Stimulated activated naive CD8-positive, alpha-beta T cell treated with anti-CD3 and anti-CD28 coated beads, Interleukin-15, Interleukin-2, amounts not matched to agents 100 U/mL and 50 U/mL, for 24 hours (primary cell): ENCODE data around the gene LYRM1.
"Not testable (repeated sequence)": the region's sequence is repeated elsewhere in the genome, so short reads cannot be mapped to it uniquely, and the experiment has no call there.

ENCODE experiments used
- ATAC-seq: fragments of 150-1000 bp; cut with Tn5 transposase; one replicate; pipeline ENCODE4 v1.10.0; 2021
- DNase-seq: peaks from one replicate; pipeline ENCODE4 v3.0.0; 2021

LYRM1 gene

DNA sequence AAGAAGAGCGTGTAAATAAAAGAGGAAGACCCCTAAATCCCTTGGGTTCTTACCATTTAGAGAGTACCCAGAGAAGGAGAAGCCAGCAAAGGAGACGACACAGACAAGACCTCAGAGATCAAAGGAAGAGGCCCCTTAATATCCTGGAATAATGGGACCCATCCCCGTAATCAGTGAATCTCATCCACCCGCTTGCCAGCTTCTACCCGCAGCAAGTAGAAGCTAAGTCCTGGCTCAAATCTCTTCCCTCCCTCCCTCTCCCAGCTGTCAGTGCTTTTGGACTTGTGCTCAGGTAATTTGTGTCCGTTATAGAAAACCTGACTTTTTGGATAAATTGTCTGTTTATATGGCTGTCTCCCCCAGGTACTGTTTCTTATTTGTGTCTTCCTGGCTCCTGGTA lies 1.9 kb downstream of the LYRM1 start:
- ATAC-seq = no peak

DNA sequence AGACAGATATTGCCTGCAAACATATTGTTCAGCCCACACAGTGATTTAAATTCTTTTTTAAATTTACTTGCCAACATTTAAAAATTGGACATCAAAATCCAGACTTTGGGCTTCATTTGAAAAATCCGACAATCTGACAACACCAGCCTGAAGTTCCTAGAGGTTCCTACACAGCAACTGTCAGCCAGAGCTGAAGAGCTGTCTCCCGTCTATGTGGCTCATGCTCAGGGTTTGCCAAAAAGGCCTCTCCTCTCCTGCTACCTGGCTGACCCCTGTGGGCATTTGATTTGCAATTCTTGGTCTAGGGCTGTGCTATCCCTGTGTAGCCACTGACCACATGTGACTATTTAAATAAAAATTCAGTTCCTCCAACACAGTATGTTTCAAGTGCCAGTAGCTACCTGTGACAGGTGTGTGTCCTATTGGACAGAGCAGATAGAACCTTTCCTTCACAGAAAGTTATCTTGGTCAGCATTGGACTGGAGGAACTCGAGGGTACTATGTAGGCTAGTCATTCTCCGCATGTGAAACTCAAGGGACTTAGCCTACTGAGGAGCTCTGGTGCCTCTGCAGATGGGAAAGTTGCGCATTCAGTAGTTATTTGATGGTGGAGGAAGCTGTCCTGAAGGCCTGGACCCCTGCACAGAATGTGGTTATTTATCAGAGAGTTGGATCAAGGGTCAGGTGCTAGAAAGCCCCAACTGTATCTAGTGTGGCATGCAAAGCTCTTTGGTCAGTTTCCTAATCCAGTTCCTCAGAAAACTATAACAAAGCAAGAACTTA lies 2.7 kb downstream of the LYRM1 start:
- DNase-seq = no peak
- ATAC-seq = no peak

More for the DNA sequence above, 1.9 kb downstream of the LYRM1 start:
- DNase-seq = no peak

DNA sequence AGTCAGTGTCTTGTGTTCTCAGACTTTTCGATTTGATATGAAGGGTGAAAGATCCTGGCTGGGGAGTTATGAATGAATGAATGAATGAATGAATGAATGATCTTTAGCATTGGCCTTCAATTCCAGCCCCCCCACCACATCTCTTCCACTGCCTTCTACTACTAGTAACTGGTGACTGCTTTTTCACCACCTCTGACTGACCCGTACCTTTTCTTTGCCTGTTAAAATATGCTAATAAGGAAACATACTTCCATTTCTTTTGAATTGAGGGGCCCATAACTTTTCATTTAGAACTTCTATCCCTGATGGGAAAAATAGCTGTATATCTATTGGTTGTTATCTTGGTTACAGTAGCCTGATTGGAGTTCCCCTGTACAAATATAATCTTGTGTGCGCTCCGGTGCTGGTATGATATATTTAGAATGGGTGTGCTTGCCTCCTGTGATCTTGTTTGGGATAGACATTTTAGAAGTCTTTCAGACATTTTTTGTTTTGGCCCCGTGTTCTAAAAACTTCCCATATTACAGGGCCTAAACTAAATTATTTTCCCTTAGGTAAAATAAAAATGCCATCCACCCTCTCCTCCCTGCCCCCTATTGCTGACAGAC lies 3.4 kb downstream of the LYRM1 start:
- no peak for DNase-seq
- ATAC-seq = no peak

DNA sequence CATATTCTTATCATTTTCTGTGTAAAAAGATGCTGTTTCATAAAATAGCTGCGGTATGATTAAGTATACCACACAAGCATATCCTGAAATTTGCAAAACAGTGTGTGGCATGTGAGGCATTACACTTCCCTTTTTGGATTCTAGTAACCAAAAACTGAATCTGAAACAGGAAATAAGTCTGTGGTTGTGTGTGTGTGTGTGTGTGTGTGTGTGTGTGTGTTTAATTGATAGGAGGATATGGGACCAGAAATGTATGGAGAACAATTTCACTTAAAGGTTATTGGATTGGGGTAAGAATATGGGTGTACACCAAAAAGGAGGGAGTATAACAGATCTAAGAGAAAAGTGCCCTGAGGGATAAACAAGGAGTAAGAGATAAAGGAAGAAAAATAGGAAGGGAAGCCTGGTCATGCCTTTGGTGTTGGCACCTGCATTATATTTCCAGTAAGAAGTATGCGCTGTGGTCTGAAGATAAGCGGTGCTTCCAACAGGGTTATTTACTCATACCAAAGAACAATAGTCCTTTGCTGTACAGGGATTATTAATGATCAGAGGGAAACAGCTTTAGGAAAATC lies 4.0 kb downstream of the LYRM1 start:
- no peak for ATAC-seq
- no peak for DNase-seq

DNA sequence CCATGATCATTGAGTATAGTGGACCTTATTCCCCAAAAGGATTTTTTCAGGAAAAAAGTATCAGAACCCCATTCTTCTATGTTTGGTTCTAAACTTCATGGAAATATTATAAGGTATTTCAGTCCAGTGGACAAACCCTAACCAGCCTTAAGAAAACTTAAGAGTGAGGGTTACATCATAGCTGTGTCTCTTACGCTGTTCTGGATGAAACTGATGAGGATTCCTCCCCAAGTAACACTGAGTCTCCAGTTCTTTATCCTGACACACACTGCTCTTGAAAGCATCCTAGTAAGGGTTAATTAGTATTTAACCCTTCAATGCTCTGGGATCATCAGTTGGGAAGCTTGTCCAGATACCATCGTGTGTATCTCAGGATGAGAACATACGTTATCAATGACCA lies 5.0 kb downstream of the LYRM1 start:
- no peak for ATAC-seq
- DNase-seq = no peak

DNA sequence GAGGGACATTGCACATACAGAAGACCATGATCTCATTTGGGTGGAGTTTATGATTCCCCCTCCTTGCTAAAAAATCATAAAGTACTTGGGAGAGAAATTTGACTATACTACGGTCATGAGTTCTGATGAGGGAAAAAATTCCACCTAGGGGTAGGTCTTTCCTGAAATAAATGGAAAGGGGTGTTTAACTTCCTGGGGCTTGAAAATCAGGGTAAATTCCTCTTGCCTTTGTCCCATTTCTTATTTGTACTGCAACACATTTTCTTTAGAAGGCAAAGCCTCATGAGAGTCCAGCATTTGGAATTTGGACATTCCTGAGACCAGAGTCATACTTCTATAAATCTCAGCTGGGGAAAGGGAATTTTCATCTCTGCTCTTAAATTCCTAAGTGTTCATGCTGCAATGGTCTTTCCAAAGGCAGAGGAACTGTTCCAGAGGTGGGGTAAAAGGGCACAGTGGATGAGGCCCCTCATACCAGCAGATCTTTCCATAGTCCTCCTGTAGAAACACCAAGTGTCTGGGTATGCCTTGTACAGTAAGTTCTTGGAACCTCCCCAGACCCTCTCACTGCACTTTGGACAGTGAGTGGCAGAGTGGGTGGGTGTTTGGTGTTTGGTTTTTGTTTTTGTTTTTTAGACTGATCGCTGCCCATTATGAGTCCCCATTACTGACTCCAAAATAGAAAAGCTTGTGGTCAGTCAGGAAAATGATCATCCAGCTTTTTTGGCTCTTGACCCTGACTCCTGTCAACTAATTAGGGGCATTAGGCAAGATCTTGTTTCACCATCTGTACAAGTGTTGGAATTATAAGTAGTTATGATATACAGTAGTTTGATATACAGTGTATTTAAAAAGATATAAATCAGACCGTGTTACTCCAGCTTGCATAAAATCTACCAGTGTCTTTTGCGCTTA lies 6.0 kb downstream of the LYRM1 start:
- DNase-seq = no peak
- ATAC-seq = no peak

DNA sequence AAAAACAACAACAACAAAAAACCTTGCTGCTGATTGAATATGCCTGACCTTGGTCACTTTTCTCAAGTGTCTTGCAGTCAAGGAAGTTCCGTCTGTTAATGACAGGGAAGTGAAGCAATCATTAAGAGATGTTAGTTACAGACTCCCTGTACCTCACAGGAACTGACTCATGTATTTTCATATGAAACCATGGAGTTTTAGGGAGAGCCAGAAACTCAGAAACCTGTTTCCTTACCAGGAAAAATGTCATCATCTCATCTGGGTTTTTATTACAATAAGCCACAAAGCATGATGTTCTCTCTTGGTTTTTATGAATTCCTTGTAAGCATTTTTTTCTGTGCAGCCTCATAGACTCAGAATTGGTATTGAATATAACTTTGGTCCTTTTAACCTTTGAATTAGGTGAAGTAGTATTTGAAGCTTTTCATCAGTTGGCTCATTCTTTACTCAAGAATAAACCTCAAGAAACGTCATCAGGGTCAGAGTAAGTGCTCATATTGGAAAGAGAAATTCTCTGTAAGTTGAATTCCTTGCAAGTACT lies 10.3 kb downstream of the LYRM1 start:
- DNase-seq (no peak), ATAC-seq (peak; percentile 80)

DNA sequence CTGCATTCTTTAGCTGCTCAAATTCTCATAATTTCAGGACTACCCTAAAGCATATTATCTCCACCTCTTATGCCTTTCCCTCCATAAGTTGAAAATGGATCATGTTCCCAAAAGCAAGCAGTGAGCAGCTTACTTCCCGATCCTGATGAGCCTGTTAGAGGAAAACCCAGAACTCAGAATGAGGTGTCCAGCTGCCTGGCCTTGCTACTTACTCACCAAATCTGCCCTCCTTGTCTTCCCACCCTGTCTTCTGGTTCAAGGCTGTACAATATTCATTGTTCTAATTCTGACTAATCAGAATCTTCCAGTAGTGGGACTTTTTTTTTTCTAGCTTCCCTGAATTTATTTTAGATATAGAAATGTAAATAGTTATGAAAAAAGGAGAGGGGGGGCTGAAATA lies 10.8 kb downstream of the LYRM1 start:
- DNase-seq (no peak), ATAC-seq (peak; percentile 38)

DNA sequence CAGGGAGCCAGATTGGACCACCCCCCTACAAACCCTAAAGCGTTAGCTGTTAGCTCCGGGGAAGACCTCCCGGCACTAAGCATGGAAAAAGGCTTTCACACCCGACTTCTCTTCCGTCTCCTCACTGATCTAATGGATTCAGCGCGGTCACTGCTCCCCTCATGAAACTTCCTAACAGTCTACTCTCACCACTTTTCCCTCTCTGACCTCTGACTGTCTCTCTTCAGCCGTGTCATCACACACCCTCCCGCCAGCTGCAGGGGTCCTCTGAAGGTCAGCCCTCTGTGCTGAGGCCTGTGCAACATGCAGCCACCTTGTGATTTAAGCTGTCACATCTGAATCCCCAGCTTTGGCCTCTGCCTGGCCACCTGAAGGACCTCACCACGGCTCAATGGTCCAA lies 15.7 kb downstream of the LYRM1 start:
- ATAC-seq = no peak

DNA sequence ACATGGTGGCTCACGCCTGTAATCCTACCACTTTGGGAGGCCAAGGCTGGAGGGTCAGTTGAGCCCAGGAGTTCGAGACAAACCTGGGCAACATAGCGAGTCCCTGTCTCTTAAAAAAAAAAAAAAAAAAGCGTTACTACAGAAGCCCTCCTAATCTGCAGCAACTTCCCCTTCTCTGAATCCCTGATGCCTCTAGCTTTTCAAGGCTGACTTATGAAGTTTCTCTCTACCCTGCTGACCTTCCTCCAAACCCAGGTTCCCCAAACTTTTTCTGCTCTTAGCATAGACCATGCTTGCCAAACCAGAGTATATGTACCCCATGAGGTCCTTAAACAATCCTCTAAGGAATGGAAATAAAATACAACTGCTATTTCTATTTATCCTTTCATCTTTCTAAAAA lies 16.4 kb downstream of the LYRM1 start:
- ATAC-seq (no peak), DNase-seq (no peak)

More for the DNA sequence above, 15.7 kb downstream of the LYRM1 start:
- DNase-seq = no peak

DNA sequence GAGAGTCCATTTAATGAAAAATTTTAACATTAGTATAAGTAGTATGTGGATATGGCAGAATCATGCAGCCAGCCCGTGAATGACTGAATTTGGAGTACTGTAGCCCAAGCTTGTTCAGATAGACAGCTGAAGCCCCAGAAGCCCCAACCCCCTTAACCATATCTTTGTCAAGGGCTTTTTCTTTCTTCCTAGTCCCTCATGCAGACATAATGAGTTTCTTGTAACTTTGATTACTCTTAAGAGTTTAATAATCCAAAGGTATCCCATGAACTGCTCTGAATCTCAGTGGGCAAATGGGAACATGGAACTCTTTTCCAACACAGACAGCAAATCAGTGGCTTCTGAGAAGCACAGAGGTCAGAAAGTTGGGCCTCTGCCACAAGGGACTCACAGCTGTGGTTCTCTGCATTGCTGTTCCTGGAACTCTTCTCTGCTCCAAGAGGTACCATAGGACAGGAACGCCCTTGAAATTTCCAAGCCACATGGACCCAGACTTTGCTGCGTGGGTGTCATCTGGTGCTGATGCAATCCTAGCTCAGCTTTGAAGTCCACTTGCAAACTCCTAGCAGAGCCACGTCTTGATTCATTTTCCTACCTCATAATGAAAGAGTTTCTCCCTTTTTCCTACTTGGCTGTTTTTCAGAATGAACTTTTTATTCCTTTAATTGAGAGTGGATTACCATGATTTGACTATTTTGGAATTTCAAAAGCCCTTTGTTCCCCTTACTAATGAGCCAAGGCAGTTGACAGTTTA lies 18.1 kb downstream of the LYRM1 start:
- DNase-seq = no peak
- ATAC-seq = no peak

DNA sequence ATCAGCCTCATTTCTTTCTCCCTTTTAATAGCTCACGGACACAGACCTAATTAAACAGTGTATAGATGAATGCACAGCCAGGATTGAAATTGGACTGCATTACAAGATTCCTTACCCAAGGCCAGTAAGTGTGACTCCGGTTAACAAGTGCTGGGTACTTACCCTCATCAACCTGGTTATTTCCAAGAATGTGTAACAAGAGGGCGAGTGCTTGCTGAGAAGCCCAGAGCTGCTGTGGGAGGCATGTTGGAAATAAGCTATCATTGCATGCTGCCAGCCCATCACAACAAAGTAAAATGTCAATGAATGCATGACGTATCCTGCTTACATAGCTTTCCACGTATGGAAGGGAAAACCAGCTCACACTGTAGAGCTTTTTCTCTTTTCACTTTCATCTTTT lies 19.5 kb downstream of the LYRM1 start:
- no peak for DNase-seq
- ATAC-seq = peak; percentile 68

DNA sequence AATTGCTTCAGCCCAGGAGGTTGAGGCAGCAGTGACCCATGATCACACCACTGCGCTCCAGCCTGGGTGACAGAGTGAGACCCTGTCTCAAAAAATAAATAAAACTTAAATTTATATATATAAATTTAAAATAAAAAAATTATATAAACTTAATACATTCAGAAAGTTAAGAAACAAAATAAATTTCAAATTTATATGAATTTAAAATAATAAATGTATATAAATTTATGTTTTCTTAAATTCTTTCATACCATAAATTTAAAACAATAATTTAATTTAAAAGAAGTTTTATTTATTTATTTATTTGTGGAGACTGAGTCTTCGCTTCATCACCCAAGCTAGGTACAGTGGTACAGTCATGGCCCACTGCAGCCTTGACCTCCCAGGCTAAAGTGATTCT lies 20.2 kb downstream of the LYRM1 start:
- no peak for DNase-seq

DNA sequence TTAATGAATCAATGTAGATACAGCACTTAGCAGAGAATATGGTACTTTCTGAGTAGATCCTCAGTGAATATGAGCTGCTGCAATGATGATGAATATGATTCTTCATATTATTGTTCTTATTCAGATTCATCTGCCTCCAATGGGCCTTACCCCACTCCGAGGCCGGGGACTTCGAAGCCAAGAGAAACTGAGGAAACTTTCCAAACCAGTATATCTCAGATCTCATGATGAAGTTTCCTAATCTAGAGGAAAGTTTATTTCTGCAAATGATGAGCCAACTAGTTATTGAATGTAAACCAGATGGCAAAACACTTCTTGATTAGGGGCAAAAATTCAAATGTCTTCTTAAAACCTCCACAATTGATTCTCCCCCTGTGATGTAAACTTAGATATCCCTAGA lies 23.3 kb downstream of the LYRM1 start:
- DNase-seq (no peak), ATAC-seq (no peak)

More for the DNA sequence above, 20.2 kb downstream of the LYRM1 start:
- no peak for ATAC-seq

DNA sequence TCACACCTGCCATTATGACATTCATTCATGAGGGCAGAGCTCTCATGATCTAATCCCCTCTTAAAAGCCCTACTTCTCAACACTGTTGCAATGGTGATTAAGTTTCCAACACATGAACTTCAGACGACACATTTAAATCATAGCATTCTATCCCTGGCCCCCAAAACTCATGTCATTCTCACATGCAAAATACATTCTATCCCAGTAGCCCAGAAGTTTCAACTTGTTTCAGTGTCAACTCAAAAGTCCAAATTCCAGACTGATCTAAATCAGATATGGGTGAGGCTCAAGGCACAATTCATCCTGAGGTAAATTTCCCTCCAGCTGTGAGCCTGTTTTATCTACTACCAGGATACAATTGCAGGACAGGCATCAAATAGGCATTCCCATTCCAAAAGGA lies 25.2 kb downstream of the LYRM1 start:
- ATAC-seq (no peak), DNase-seq (no peak)

DNA sequence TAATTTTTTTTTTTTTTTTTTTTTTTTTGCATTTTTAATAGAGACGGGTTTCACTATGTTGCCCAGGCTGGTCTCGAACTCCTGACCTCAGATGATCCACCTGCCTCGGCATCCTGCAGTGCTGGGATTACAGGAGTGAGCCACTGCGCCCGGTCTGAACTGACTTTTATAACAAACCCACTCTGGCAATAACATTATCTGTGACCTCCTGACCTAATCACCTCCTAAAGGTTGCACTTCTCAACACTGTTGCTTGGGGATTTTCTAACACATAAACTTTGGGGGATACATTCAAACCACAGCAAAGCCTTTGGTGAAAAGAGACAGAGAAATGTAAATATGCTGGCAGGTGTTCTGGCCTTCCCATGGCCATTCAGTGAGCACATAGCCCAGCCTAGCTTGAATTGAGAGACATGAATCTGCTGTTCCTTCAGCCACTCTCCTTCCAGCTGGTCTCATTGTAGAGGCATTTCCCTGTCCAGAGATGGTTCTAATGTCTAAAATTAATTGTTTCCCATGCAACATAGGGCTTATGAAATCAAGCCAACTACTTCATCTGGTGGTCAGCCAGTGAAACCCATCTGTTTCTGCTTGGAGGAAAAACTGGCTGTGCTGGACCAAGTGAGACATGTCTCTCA lies 28.3 kb downstream of the LYRM1 start:
- no peak for DNase-seq
- ATAC-seq = no peak

DNA sequence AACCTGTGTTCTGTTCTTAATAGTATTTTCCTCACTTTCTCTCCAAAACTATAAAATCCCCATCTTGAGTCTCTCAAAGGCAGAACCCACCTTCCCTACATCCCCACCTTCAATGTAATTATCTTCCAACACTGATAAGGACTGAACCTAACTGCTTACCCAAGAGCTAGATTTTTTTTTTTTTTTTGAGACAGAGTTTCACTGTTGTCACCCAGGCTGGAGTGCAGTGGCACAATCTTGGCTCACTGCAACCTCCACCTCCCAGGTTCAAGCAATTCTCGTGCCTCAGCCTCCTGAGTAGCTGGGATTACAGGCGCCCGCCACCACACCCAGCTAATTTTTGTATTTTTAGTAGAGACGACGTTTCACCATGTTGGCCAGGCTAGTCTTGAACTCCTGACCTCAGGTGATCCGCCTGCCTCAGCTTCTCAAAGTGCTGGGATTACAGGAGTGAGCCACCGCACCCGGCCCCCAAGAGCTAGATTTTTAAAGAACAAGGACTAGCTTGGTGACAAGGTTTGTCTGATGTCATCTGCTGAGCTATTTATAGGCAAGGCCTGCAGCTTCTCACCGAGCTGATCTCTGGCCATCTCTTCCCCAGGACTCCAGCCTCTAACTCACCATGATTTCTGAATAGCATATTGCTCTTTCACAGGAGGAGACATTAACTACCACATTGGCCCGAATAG lies 29.2 kb downstream of the LYRM1 start:
- ATAC-seq, DNase-seq: not testable (repeated sequence)

DNA sequence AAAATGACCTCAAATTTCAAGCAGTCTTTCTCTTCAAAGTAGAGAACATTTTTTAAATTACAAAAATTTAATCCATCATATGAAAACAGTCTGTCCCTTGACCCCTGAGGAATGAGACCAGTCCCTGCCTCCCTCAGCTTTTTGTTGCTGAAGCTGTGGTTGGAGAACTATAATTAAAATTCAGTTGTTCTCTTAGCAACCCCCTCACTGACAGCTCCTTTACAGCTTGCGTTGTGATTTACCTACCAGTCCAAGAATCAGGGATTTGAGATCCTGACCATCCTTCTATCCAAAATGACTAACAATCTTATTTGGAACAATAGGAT lies 29.8 kb downstream of the LYRM1 start:
- DNase-seq (no peak), ATAC-seq (no peak)

DNA sequence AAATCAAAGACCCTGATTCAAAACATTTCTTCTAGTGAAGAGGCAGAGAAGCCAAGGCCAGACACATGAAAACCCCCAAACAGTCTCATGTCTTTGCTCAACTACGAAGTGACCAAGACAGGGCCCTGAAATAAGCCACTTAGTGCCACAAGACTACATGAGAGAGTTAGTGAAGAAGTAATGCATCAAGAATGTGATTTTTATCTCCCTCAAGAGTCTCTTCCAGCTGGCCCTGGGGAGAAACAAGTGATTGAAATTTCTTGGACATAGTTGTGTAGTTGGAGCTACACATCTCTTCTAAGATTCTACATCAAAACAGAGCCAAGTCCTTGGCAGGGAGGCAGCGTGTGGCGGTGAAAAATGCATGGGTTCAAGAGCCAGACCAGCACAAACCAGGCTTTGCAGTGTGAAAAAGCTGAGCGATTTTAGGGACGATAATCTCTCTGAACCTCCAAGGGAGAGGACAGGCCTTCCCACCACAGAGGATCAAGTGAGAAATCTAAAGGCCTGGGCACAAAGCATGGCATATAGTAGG lies 30.6 kb downstream of the LYRM1 start:
- ATAC-seq = no peak

DNA sequence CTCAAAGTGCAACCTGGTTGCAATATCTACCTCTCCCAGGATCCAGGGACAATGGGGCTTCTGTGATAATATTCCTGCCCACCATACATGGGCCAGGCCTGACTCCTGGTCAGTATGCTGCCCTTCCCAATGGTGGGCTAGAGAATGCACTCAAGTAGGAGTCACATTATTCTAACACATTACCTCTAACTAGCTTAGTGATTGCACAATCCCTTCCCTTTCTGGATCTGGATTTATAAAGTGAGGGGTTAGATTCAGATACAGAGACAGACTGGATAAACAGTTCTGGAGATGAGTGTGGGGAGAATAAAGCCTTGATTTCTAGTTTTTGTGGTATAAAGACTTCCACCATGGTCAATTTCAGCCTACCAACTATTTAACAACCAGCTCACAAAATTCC lies 33.0 kb downstream of the LYRM1 start:
- no peak for DNase-seq
- no peak for ATAC-seq

More for the DNA sequence above, 30.6 kb downstream of the LYRM1 start:
- no peak for DNase-seq
